T-helper 2 cell treated with Interferon-gamma antibody and Interleukin-4, amounts not matched to agents 100 ng/mL and 5 ng/mL, for 36 hours (primary cell): Measurements from ENCODE around the gene SRSF12. TPM values are rescaled to one million over a fixed set of nuclear protein-coding genes. Genes with fewer than 3 reads are reported as not detected.
"Not testable (repeated sequence)": the region's sequence is repeated elsewhere in the genome, so short reads cannot be mapped to it uniquely, and the experiment has no call there.

ENCODE experiments used
- intact Hi-C: fragments of 100-400 bp; cut with micrococcal nuclease; formaldehyde crosslinking; loops from one replicate; pipeline ENCODE4 v1.15.1; 2023
- total RNA-seq: library from RNA; stranded (reverse); gene quantifications from 2 replicates; pipeline ENCODE4 v1.2.3, GENCODE V29; 2022

SRSF12 gene
- total RNA-seq, 1 donor from 2014 or later, result not detected

DNA sequence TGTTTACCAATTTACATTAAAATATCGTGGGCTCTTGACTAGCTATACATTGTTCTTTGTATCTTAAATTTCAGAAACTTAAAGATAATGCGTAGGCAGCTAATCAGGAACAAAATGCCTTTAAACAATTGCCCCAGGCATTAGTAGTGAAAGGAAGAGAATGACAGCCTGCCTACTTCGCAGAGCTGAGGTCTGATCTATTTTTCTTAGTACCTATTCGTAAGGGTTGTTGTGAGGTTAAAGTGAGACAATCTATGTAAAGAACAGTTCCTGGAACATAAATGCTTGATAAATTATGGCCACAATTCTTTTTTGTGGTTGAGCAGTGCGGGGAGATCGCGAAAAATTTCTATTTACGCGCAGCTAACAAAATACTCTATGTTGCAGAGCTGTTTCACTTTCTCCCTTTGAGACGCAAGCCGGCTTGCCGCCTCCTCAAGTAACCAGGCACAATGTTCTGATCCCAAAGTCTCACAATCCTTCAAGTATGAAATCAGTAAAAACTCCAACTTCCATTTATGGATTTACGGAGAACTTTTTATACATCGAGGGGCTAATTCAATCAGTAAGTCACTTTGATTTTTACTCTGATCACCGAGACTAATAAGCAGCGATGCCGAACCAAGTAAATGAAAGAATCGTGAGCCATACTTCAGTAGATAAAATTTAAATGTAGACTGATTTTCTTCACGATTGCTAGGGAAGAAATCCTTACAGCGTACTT lies 38.2 kb downstream of the SRSF12 start:
- intact Hi-C loops, result loop anchor here (1.0 to 5.0 kb wide), 17 partner anchors 42 to 1925 kb away; partner anchors contain the start of genes AKIRIN2, BACH2, CASP8AP2 and CFAP206

DNA sequence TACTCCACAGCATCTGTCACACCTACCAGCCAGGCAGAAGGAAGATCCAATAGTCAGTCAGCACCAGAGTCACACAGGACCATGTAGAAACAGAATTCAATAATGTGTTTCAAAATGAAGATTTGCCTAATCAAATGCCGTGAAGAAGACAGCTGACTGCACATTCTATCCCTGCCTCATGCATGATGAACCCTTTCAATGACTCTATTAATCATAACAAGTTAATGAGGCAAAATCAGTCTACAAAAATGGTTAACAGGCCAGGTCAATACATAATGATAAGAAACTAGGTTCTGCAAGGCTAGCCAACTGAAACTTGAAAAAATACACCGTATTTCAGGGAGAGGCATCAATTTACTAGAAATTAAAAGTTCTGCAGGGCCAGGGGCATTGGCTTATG lies 44.0 kb downstream of the SRSF12 start:
- intact Hi-C loops, result no loop called here

GRCh38 chr6:89073014-89073620 lies 44.8 kb downstream of the SRSF12 start:
- intact Hi-C loops, result no loop called here

DNA sequence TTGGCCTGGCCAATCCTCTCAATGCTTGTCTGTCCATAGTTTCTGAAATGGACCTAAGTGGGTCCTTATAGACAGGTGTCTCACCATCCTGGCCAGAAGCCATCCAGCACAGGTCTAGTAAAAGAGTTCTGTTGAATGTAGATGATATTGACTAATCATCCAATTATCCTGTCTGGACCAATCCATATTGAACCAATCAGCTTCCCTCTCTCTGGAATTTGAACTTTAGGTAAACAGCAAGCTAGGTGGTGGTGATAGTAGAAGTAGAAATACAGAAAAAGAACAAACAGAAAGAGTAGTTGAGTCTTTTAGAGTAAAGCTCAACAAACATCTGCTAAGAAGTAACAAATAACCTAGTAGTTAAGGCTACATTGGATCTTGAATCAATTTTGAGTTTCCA lies 46.8 kb downstream of the SRSF12 start:
- intact Hi-C loops, result no loop called here

DNA sequence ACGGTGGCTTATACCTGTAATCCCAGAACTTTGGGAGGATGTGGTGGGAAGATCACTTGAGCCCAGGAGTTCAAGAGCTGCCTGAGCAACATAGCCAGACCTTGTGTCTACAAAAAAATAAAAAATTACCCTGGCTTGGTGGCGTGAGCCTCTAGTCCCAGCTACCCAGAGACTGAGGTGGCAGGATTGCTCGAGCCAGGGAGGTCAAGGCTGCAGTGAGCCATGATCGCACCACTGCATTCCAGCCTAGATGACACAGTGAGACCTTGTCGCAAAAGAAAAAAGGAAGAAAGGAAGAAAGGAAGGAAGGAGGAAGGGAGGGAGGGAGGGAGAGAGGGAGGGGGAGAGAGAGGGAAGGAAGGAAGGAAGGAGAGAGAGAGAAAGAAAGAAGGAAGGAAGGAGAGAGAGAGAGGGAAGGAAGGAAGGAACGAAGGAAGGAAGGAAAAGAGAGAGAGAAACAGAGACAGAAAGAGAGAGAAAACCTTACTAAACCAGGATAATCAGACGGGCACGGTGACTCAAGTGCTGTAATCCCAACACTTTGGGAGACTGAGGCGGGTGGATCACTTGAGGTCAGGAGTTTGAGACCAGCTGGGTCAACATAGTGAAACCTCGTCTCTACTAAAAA lies 48.2 kb downstream of the SRSF12 start:
- intact Hi-C loops, result no loop called here

- intact Hi-C loops, result no loop called here
These were observed 49.2 kb downstream of the SRSF12 start for GRCh38 chr6:89068695-89069094.

- intact Hi-C loops, result no loop called here
These were observed 50.1 kb downstream of the SRSF12 start for GRCh38 chr6:89067796-89068195.

DNA sequence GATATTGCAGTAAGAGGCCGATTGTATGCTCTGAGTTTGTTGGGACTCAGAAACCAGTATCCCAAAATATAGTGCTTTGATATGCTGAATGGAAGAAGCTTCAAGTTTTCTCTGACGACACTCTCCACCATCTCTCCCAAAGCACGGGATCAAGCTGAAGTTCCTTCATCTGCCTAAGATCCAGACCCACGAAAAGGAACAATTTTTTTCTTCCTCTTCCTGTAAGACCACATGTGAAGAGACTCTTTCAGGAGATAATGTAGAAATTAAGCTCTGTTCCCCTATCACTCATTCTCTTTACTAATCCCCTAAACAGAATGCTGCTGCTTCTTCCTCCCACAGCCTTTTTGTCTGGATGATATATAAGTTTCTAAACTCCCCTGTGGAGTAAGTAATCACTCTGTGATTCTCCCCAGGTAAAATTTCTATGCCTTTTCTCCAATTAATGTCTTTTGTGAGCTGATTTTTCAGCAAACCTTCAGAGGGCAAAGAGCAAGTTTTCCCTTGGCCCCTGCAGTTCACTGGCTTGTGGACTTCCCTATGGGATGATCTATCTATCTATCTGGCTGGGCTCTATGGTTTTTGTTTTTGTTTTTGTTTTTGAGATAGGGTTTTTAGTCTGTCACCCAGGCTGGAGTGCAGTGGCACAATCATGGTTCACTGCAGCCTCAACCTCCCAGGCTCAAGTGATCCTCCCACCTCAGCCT lies 50.8 kb downstream of the SRSF12 start:
- intact Hi-C loops, result no loop called here

DNA sequence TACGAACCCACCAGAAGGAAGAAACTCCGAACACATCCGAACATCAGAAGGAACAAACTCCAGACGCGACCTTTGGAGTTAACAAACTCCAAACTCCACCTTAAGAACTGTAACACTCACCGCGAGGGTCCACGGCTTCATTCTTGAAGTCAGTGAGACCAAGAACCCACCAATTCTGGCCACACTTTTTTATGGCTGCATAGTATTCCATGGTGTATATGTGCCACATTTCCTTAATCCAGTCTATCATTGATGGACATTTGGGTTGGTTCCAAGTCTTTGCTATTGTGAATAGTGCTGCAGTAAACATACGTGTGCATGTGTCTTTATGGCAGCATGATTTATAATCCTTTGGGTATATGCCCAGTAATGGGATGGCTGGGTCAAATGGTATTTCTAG lies 51.8 kb downstream of the SRSF12 start:
- intact Hi-C loops, result not testable (repeated sequence)

DNA sequence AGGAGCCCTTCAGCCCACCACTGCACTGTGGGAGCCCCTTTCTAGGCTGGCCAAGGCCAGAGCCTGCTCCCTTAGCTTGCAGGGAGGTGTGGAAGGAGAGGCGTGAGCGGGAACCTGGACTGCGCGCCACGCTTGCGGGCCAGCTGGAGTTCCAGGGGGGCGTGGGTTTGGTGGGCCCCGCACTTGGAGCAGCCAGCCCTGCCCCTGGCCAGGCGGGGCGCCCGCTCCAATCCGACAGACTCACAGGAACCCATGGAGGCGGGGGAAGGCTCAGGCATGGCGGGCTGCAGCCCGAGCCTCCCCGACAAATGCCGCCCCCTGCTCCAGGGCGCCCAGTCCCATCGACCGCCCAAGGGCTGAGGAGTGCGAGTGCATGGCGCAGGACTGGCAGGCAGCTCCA lies 52.9 kb downstream of the SRSF12 start:
- intact Hi-C loops, result not testable (repeated sequence)

DNA sequence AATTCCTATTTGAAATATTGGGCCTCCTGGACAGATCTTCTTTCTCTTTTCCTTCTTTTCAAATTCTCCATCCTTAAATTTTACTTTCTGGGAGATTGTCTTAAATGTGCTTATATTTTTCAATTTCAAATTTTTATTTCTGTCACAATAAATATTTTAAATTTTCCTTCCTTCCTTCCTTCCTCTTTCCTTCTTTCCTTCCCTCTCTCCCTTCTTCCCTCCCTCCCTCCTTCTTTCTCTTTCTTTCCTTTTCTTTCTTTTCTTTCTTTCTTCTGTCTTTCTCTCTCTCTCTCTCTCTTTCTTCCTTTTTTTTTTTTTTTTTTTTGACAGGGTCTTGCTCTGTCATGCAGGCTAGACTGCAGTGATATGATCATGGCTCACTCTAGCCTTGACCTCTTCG lies 54.0 kb downstream of the SRSF12 start:
- intact Hi-C loops, result no loop called here

GRCh38 chr6:89059227-89059626 lies 58.6 kb downstream of the SRSF12 start:
- intact Hi-C loops, result no loop called here

GRCh38 chr6:89058627-89059026 lies 59.2 kb downstream of the SRSF12 start:
- intact Hi-C loops, result no loop called here

DNA sequence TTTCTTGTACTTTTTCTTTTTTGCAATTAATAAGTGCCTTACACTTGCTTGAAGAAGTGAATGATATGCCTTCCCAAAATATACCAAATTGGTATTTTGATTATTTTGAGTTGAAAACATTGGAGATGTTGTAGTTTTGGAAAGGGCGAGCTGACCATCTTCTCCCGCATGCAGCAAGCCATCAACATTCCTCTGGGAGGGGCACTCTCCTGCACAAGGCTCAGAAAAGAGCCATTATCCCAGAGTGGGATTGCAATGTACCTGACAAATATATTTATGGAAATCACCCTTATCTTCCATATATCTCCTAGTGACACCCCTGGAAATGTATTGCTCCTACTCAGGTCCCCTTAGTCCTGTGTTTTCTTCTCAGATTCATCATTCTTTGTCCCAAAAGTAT lies 60.1 kb downstream of the SRSF12 start:
- intact Hi-C loops, result no loop called here

- intact Hi-C loops, result no loop called here
These were observed 63.7 kb downstream of the SRSF12 start for GRCh38 chr6:89054208-89054607.

GRCh38 chr6:89051676-89052075 lies 66.2 kb downstream of the SRSF12 start:
- intact Hi-C loops, result no loop called here

- intact Hi-C loops, result no loop called here
These were observed 67.2 kb downstream of the SRSF12 start for GRCh38 chr6:89050697-89051096.

GRCh38 chr6:89050155-89050554 lies 67.7 kb downstream of the SRSF12 start:
- intact Hi-C loops, result no loop called here

- intact Hi-C loops, result no loop called here
These were observed 68.9 kb downstream of the SRSF12 start for GRCh38 chr6:89048985-89049384.

DNA sequence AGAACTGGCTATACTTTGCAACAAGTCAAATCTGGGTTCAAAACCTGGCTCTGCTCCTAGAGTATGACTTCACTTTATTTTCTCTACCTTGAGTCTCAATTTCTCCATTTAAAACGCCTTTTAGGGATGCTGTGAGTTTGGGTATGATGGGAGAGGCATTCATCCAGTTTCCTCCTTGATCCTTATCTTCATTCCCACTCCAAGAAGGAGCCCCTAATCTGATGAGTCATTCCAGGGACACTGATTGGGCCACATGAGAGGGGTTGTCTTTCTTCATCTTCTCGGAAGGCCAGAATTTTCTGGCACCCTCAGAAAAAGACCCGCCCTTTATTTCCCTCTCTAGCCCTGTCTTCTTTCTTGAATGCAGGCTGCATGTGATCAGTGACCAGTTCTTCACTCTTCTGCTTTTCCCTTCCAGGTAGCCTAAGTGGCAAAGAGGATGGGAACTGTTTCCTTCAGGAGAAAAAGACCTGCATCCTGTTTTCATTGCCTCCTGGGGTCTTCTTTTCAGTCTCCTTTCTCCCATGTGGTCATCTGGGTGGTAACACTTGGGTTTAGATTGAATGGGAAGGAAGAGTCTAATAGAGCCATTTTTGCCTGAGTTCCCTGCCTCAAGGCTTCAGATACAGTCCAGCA lies 69.5 kb downstream of the SRSF12 start:
- intact Hi-C loops, result no loop called here

- intact Hi-C loops, result no loop called here
These were observed 70.4 kb downstream of the SRSF12 start for GRCh38 chr6:89047473-89047872.
